DND-41 (cell line): ENCODE results near the gene FCRL2.

Experiments used
- EZH2 ChIP-seq: IDR thresholded peaks from 3 replicates; pipeline ENCODE4 v1.6.1; 2012; ENCODE audit warnings: borderline replicate concordance, low read depth, mild to moderate bottlenecking, moderate library complexity, low read length, inconsistent platforms; ENCODE audit not compliant: severe bottlenecking
- TF ChIP-seq, protein P1 (sequence below): IDR thresholded peaks from 2 replicates; pipeline ENCODE4 v1.5.1; 2012; ENCODE audit warnings: borderline replicate concordance, low read length, moderate library complexity, mild to moderate bottlenecking; ENCODE audit not compliant: poor library complexity, severe bottlenecking; ENCODE audit errors: extremely low read depth

DNA sequence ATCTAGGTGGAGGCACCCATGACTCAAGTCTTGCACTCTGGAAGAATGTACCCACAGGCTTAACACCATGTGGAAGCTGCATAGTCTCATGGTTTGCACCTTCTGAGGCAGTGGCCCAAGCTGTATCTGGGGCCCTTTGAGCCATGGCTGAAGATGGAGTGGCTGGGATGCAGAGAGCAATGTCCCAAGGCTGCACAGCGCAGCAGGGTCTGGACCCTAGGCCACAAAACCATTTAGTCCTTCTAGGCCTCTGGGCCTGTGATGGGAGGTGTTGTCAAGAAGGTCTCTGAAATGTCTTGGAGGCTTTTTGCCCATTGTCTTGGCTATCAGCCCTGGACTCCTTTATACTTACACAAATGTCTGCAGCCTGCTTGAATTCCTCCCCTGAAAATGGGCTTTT is 54.9 kb downstream of the FCRL2 start:
- TF ChIP-seq, protein P1, sequence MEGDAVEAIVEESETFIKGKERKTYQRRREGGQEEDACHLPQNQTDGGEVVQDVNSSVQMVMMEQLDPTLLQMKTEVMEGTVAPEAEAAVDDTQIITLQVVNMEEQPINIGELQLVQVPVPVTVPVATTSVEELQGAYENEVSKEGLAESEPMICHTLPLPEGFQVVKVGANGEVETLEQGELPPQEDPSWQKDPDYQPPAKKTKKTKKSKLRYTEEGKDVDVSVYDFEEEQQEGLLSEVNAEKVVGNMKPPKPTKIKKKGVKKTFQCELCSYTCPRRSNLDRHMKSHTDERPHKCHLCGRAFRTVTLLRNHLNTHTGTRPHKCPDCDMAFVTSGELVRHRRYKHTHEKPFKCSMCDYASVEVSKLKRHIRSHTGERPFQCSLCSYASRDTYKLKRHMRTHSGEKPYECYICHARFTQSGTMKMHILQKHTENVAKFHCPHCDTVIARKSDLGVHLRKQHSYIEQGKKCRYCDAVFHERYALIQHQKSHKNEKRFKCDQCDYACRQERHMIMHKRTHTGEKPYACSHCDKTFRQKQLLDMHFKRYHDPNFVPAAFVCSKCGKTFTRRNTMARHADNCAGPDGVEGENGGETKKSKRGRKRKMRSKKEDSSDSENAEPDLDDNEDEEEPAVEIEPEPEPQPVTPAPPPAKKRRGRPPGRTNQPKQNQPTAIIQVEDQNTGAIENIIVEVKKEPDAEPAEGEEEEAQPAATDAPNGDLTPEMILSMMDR = no peak
- TF ChIP-seq EZH2 = no peak
